Measurements from ENCODE around the gene A4GALT. TPM values are rescaled to one million over a fixed set of nuclear protein-coding genes. Genes with fewer than 3 reads are reported as not detected.

The A4GALT gene
- polyA plus RNA-seq, 2 donors: 19.3 to 50.3 TPM

GRCh38 chr22:42719656-42720262 lies 911 bp downstream of the A4GALT start:
- Histone ChIP-seq H3K9me3 (ENCODE audit: control insufficient read depth in 2 of 2, insufficient read depth in 1 of 2, low read depth in 1 of 2, low read length in 1 of 2) (no peaks in the 10 kb centered on the region), H3K27me3 (ENCODE audit: control insufficient read depth in 1 of 2, insufficient read depth in 2 of 2, low read length in 2 of 2) (peaks cover 0 to 3% of the 10 kb centered on the region in 2 donors), H3K4me1 (ENCODE audit: control insufficient read depth in 2 of 2, insufficient read depth in 2 of 2, low read length in 1 of 2) (peaks cover 11 to 12% of the 10 kb centered on the region in 2 donors), H3K27ac (ENCODE audit: low read depth in 2 of 2, low read length in 1 of 2) (peak overlapping the region; percentile 59 to 76), H3K4me3 (ENCODE audit: low read depth in 1 of 2, low read length in 2 of 2) (peak overlapping the region; percentile 49 to 58), H3K36me3 (ENCODE audit: control insufficient read depth in 2 of 2, insufficient read depth in 2 of 2, low read length in 1 of 2) (no peaks in the 10 kb centered on the region)
- 16 to 19% methylated on average over 32 to 37 of the region's 37 CpGs for WGBS, 2 donors

- Histone ChIP-seq H3K27me3 (ENCODE audit: control insufficient read depth in 1 of 2, insufficient read depth in 2 of 2, low read length in 2 of 2) (peaks cover 0 to 3% of the 10 kb centered on the region in 2 donors), H3K36me3 (ENCODE audit: control insufficient read depth in 2 of 2, insufficient read depth in 2 of 2, low read length in 1 of 2) (no peaks in the 10 kb centered on the region), H3K9me3 (ENCODE audit: control insufficient read depth in 2 of 2, insufficient read depth in 1 of 2, low read depth in 1 of 2, low read length in 1 of 2) (no peaks in the 10 kb centered on the region), H3K4me3 (ENCODE audit: low read depth in 1 of 2, low read length in 2 of 2) (peak overlapping the region; percentile 49 to 58), H3K4me1 (ENCODE audit: control insufficient read depth in 2 of 2, insufficient read depth in 2 of 2, low read length in 1 of 2) (peaks cover 11 to 12% of the 10 kb centered on the region in 2 donors), H3K27ac (ENCODE audit: low read depth in 2 of 2, low read length in 1 of 2) (peak overlapping the region; percentile 59 to 76)
- 31 to 47% methylated on average over 2 of the region's 2 CpGs for WGBS, 2 donors
Observed at GRCh38 chr22:42719133-42719532, 1.5 kb downstream of the A4GALT start.

- H3K4me3 ChIP-seq (ENCODE audit: low read depth in 1 of 2, low read length in 2 of 2): no peak overlapping the region
Observed at GRCh38 chr22:42717197-42717928, 3.3 kb downstream of the A4GALT start.

GRCh38 chr22:42716649-42717127 lies 4.0 kb downstream of the A4GALT start:
- no peaks in the 10 kb centered on the region for H3K9me3 ChIP-seq (ENCODE audit: control insufficient read depth in 2 of 2, insufficient read depth in 1 of 2, low read depth in 1 of 2, low read length in 1 of 2)
- H3K27ac ChIP-seq (ENCODE audit: low read depth in 2 of 2, low read length in 1 of 2): peak overlapping the region; percentile 73 to 86
- 85 to 91% methylated on average over 5 of the region's 5 CpGs for WGBS, 2 donors
- no peak overlapping the region for H3K4me3 ChIP-seq (ENCODE audit: low read depth in 1 of 2, low read length in 2 of 2)
- no peaks in the 10 kb centered on the region for H3K36me3 ChIP-seq (ENCODE audit: control insufficient read depth in 2 of 2, insufficient read depth in 2 of 2, low read length in 1 of 2)
- H3K4me1 ChIP-seq (ENCODE audit: control insufficient read depth in 2 of 2, insufficient read depth in 2 of 2, low read length in 1 of 2): peaks cover 11 to 12% of the 10 kb centered on the region in 2 donors
- H3K27me3 ChIP-seq (ENCODE audit: control insufficient read depth in 1 of 2, insufficient read depth in 2 of 2, low read length in 2 of 2): peaks cover 0 to 3% of the 10 kb centered on the region in 2 donors

More at GRCh38 chr22:42717197-42717928, 3.3 kb downstream of the A4GALT start:
- WGBS, 2 donors: 35 to 45% methylated on average over 8 of the region's 8 CpGs
- Histone ChIP-seq H3K27ac (ENCODE audit: low read depth in 2 of 2, low read length in 1 of 2) (peak overlapping the region; percentile 73 to 86), H3K36me3 (ENCODE audit: control insufficient read depth in 2 of 2, insufficient read depth in 2 of 2, low read length in 1 of 2) (no peaks in the 10 kb centered on the region), H3K4me1 (ENCODE audit: control insufficient read depth in 2 of 2, insufficient read depth in 2 of 2, low read length in 1 of 2) (peaks cover 11 to 12% of the 10 kb centered on the region in 2 donors), H3K27me3 (ENCODE audit: control insufficient read depth in 1 of 2, insufficient read depth in 2 of 2, low read length in 2 of 2) (peaks cover 0 to 3% of the 10 kb centered on the region in 2 donors), H3K9me3 (ENCODE audit: control insufficient read depth in 2 of 2, insufficient read depth in 1 of 2, low read depth in 1 of 2, low read length in 1 of 2) (no peaks in the 10 kb centered on the region)

GRCh38 chr22:42716221-42716620 lies 4.4 kb downstream of the A4GALT start:
- Histone ChIP-seq H3K4me1 (ENCODE audit: control insufficient read depth in 2 of 2, insufficient read depth in 2 of 2, low read length in 1 of 2) (peaks cover 11 to 12% of the 10 kb centered on the region in 2 donors), H3K4me3 (ENCODE audit: low read depth in 1 of 2, low read length in 2 of 2) (no peak overlapping the region), H3K36me3 (ENCODE audit: control insufficient read depth in 2 of 2, insufficient read depth in 2 of 2, low read length in 1 of 2) (no peaks in the 10 kb centered on the region), H3K9me3 (ENCODE audit: control insufficient read depth in 2 of 2, insufficient read depth in 1 of 2, low read depth in 1 of 2, low read length in 1 of 2) (no peaks in the 10 kb centered on the region), H3K27me3 (ENCODE audit: control insufficient read depth in 1 of 2, insufficient read depth in 2 of 2, low read length in 2 of 2) (peaks cover 0 to 3% of the 10 kb centered on the region in 2 donors), H3K27ac (ENCODE audit: low read depth in 2 of 2, low read length in 1 of 2) (peak overlapping the region in 1 of 2 donors; percentile 86)
- WGBS, 2 donors: 75 to 88% methylated on average over 6 of the region's 6 CpGs

- Histone ChIP-seq H3K27me3 (ENCODE audit: control insufficient read depth in 1 of 2, insufficient read depth in 2 of 2, low read length in 2 of 2) (peaks cover 0 to 3% of the 10 kb centered on the region in 2 donors), H3K4me3 (ENCODE audit: low read depth in 1 of 2, low read length in 2 of 2) (no peak overlapping the region), H3K9me3 (ENCODE audit: control insufficient read depth in 2 of 2, insufficient read depth in 1 of 2, low read depth in 1 of 2, low read length in 1 of 2) (no peaks in the 10 kb centered on the region), H3K27ac (ENCODE audit: low read depth in 2 of 2, low read length in 1 of 2) (no peak overlapping the region), H3K36me3 (ENCODE audit: control insufficient read depth in 2 of 2, insufficient read depth in 2 of 2, low read length in 1 of 2) (no peaks in the 10 kb centered on the region), H3K4me1 (ENCODE audit: control insufficient read depth in 2 of 2, insufficient read depth in 2 of 2, low read length in 1 of 2) (peaks cover 11 to 12% of the 10 kb centered on the region in 2 donors)
- whole genome bisulfite sequencing, 2 donors: 83 to 84% methylated on average over 4 of the region's 4 CpGs
Observed at GRCh38 chr22:42714768-42715390, 5.8 kb downstream of the A4GALT start.

- H3K27ac ChIP-seq (ENCODE audit: low read depth in 2 of 2, low read length in 1 of 2): no peak overlapping the region
Observed at GRCh38 chr22:42714308-42714707, 6.4 kb downstream of the A4GALT start.

GRCh38 chr22:42711895-42712837 lies 8.5 kb downstream of the A4GALT start:
- 64 to 70% methylated on average over 19 of the region's 19 CpGs for WGBS, 2 donors
- H3K4me3 ChIP-seq (ENCODE audit: low read depth in 1 of 2, low read length in 2 of 2): no peak overlapping the region
- no peaks in the 10 kb centered on the region for H3K27me3 ChIP-seq (ENCODE audit: control insufficient read depth in 1 of 2, insufficient read depth in 2 of 2, low read length in 2 of 2)
- H3K27ac ChIP-seq (ENCODE audit: low read depth in 2 of 2, low read length in 1 of 2): peak overlapping the region; percentile 14 to 26
- no peaks in the 10 kb centered on the region for H3K9me3 ChIP-seq (ENCODE audit: control insufficient read depth in 2 of 2, insufficient read depth in 1 of 2, low read depth in 1 of 2, low read length in 1 of 2)
- no peaks in the 10 kb centered on the region for H3K36me3 ChIP-seq (ENCODE audit: control insufficient read depth in 2 of 2, insufficient read depth in 2 of 2, low read length in 1 of 2)
- peaks cover 3 to 6% of the 10 kb centered on the region in 2 donors for H3K4me1 ChIP-seq (ENCODE audit: control insufficient read depth in 2 of 2, insufficient read depth in 2 of 2, low read length in 1 of 2)

More at GRCh38 chr22:42714308-42714707, 6.4 kb downstream of the A4GALT start:
- peaks cover 11 to 12% of the 10 kb centered on the region in 2 donors for H3K4me1 ChIP-seq (ENCODE audit: control insufficient read depth in 2 of 2, insufficient read depth in 2 of 2, low read length in 1 of 2)
- no peaks in the 10 kb centered on the region for H3K9me3 ChIP-seq (ENCODE audit: control insufficient read depth in 2 of 2, insufficient read depth in 1 of 2, low read depth in 1 of 2, low read length in 1 of 2)
- no peaks in the 10 kb centered on the region for H3K27me3 ChIP-seq (ENCODE audit: control insufficient read depth in 1 of 2, insufficient read depth in 2 of 2, low read length in 2 of 2)
- no peak overlapping the region for H3K4me3 ChIP-seq (ENCODE audit: low read depth in 1 of 2, low read length in 2 of 2)
- 96% methylated on average over 7 of the region's 7 CpGs for WGBS, 2 donors
- H3K36me3 ChIP-seq (ENCODE audit: control insufficient read depth in 2 of 2, insufficient read depth in 2 of 2, low read length in 1 of 2): no peaks in the 10 kb centered on the region

All from esophagus (tissue), 2 donors.